HT1080 (cell line): ENCODE measurements around the gene FGD5. TPM values are rescaled to one million over a fixed set of nuclear protein-coding genes. Genes with fewer than 3 reads are reported as not detected.

Source experiments
- DNase-seq: peaks from one replicate; pipeline ENCODE4 v3.0.0-alpha.2; 2015; ENCODE audit warnings: low read depth
- total RNA-seq: library from RNA; depleted of rRNA; stranded (reverse); fragments of >200 nt; shearing (Covaris generic); gene quantifications from 2 replicates; pipeline ENCODE4 v1.2.3, GENCODE V29; 2014

Gene FGD5
- total RNA-seq, 1 experiment from 2014 or later = not detected

DNA sequence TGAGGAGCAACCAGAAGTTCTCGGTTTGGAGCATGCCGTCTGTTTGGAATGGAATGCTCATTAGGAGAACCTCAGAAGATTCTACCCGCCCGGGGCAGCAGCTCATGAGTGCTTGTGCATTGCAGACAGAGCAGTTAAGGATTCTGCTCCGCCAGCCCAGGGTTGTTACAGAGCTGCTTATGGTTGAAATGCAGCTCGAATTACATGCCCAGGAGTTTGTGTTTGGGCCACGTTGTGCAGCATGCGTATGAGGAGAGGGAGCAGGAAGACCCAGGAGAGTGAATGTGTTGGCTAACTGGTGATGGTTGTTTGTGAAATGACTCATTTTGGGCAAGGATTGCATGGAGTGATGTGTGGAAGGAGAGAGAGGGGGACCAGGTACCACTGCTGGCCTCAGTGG, 9.0 kb downstream of the FGD5 start:
- DNase-seq = peak; percentile 26

GRCh38 chr3:14829811-14830210, 11.0 kb downstream of the FGD5 start:
- DNase-seq = no peak

GRCh38 chr3:14831916-14832450, 13.2 kb downstream of the FGD5 start:
- DNase-seq = no peak

- DNase-seq = no peak
These were observed 14.4 kb downstream of the FGD5 start for GRCh38 chr3:14832975-14833722.

DNA sequence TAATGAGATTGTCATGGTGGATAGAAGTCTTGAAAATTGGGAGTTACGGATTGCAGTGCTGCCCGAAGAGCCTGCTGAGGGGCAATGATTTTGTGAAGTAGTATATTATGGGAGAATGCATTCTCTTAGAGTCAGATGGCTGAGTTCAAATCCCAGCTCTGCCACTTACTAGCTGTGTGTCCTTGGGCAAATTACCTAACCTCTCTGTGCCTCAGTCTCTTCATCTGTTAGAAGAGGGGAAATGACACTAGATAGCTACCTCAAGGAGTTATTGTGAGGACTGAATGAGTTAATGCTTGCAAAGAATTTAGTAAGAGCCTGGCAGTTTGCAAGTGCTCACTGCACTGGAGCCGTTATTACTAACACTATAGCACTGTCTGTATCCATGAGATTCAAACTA, 15.4 kb downstream of the FGD5 start:
- no peak for DNase-seq

DNA sequence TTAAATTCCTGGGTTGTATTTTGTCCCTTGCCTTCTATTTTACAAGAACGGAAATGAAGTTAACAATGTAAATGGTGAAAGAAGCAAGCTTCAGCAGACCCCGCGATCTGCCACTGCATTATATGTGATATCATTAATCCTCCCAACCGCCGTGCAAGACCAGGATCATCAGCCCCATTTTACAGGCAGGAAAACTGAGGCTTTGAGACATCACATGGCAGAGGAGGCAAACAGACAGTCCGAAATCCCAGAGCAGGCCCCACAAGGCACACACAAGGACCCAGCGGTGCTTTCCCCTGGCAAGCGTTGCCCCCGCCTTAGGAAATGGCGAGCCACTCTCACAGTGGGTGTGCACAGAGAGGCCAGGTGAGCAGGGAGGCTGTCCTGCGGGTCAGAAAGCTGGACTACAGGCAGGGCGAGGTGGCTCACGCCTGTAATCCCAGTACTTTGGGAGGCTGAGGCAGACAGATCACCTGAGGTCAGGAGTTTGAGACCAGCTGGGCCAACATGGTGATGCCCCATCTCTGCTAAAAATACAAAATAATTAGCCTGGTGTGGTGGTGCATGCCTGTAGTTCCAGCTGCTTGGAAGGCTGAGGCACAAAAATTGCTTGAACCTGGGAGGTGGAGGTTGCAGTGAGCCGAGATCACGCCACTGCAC, 16.2 kb downstream of the FGD5 start:
- DNase-seq = no peak

GRCh38 chr3:14836049-14836468, 17.3 kb downstream of the FGD5 start:
- DNase-seq = no peak

GRCh38 chr3:14837186-14837877, 18.6 kb downstream of the FGD5 start:
- DNase-seq = no peak

DNA sequence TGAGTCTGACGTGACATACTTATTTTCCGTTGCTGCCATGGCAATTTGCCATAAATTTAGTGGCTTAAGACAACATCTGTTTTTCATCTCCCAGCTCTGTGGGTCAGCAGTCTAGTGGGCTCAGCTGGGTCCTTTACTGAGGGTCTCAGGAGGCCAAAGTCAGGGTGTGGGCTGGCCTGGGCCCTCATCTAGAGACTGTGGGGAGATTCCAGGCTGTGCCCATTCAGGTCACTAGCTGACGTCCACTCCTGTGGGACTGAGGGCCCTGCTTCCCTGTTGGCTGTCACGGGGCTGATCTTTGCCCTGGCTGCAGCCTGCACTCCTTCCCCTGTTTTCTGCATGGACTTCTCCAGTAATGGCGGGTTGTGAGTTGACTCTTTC, 19.1 kb downstream of the FGD5 start:
- DNase-seq = no peak

GRCh38 chr3:14839236-14839635, 20.5 kb downstream of the FGD5 start:
- DNase-seq = no peak

DNA sequence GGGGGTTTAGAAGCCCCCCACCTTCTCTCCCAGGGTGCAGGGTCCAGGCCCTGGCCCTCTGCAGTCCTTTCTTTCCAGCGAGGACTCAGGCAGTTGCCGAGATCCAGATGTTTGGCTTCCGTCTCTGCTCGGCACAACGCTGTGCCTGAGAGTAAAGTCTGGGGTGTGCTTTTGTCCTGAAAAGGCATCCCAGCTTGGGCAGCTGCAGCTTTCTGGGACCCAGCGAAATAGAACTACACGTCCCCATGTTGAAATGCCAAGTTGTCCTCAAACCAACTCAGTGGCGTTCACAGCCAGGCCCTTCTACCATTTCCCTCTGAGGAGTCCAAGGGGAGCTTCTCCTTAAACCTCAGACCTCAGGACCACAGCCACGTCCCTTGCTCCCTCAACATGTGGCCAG, 23.1 kb downstream of the FGD5 start:
- DNase-seq = no peak

GRCh38 chr3:14842277-14842676, 23.5 kb downstream of the FGD5 start:
- DNase-seq = no peak

DNA sequence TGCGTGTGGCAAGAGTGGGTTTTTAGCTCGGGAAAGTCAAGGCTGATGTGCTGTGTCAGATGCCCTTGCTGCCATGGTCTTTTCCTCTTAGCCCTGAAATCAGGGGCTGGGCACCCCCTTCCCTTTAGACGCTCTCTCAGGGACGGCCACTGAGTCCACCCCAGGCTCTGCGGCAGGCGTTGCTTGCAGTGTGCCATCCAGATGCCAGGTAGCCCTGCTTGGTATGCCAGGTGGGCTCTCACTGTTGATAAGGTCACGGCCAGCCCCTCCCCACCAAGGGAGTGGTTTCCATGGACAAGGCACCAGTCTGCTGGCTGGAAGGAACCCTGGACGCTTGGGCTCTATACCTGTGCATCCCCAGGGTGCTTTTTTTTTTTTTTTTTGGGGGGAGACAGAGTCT, 24.6 kb downstream of the FGD5 start:
- no peak for DNase-seq

DNA sequence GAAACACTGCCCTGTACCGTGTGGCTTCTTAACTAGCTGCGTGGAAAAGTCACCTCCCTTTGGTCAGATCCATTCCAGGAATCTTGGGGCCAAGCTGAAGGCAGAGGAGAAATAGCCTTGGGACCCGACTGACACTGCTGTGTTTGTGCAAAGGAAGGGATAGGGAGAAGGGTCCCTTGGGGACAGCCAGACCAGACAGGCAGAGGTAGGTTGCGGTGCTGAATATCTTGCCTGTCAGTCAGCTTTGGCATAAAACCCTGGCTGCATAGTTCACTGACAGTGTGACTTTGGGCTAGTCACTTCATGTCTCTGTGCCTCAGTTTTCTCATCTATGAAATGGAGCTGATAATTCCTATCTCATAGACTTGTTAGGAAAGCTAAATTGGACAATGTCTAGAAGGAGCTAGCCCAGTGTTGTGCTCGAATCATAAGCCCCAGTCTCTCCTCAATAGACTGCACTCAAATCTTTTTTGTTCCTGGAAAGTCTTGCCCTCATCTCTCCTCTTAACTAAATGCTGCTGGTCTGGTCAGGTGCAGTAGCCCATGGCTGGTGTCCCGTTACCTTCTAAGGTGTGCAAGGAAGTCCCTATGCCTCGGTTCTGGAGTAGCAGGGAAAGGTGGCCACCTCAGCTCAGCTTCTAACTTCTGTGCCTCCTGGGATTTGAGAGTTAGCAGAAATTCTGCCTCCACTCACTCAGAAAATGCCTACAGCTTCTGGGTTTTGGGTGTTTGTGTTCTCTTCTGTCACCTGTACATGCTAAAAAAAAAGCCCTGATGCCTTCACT, 25.8 kb downstream of the FGD5 start:
- DNase-seq = no peak

DNA sequence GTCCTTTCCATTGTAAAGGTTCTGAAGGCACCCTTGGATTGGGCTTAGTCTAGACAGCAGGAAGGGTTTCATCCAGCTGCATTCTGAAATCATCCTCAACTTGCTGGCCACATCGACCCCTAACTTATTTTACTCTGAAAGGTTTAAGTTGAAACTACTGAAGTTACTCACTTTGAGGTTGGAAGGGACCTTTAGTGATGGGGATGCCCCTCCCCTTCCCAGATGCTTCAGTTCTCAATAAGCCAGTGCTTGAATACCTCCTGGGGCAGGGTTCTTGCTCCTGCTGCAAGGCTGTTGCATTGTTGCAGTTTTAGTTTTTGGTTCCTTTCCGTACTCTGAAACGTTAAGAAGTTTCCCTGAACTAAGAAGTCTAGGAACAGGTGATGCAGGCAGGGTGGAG, 26.4 kb downstream of the FGD5 start:
- no peak for DNase-seq

GRCh38 chr3:14845826-14846225, 27.1 kb downstream of the FGD5 start:
- no peak for DNase-seq

DNA sequence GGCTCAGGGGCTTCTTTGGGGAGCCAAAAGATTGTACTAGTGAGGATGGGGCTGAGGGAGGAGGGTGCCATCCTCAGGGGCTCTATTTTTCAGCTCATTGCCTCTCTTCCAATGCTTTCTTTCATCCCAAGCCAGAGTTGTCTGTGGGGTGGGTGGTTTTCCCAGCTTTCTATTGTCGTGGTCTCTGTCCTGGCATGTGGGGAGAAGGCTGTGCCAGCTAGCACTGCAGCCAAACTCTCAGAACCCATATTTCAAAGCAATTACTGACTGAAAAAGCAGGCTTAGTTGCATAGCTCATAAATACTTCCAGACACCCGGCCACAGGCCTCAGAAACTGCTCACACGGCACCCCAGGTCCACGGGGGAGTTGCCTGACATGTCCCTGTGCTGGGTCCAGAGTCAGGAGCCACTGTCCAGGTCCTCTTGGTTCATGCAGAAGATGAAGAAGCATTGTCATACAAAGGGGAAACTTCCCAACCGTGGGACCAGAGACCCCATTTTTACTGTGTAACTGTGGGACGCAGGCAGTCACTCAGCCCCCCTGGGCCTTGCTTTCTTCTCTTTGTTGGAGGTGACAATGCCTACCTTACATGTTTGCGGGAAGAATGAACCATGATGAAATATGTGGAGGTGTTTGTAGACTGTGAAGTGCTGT, 27.6 kb downstream of the FGD5 start:
- DNase-seq = no peak

GRCh38 chr3:14847613-14848541, 29.1 kb downstream of the FGD5 start:
- DNase-seq = peak; percentile 33

GRCh38 chr3:14848906-14849305, 30.1 kb downstream of the FGD5 start:
- no peak for DNase-seq
